Cardiac muscle cell (in vitro differentiated cells and primary cell): ENCODE data around the gene PHOX2B. TPM values are rescaled to one million over a fixed set of nuclear protein-coding genes. Genes with fewer than 3 reads are reported as not detected.

Experiments used
- DNase-seq, 2 donors: peaks; one replicate each; pipeline versions ENCODE4 v3.0.0 to v3.0.0-alpha.2; 2010 to 2017; ENCODE audit warnings: low read depth in 1 of 2, low spot score in 1 of 2
- H3K27ac ChIP-seq: fragments of 200-600 bp; sonication (generic); 2 replicates; pipeline ENCODE4 v1.5.1; 2016
- H3K27me3 ChIP-seq: fragments of 200-600 bp; sonication (generic); 2 replicates; pipeline ENCODE4 v1.6.0; 2016; ENCODE audit warnings: control low read depth
- H3K36me3 ChIP-seq: fragments of 200-600 bp; sonication (generic); 2 replicates; pipeline ENCODE4 v1.5.1; 2016; ENCODE audit warnings: control low read depth
- H3K4me1 ChIP-seq: fragments of 200-600 bp; sonication (generic); 2 replicates; pipeline ENCODE4 v1.8.1; 2017; ENCODE audit warnings: low read depth, mild to moderate bottlenecking, mixed run types
- H3K4me3 ChIP-seq: fragments of 200-600 bp; sonication (generic); 2 replicates; pipeline ENCODE4 v1.5.1; 2016; ENCODE audit warnings: mild to moderate bottlenecking
- H3K9me3 ChIP-seq: fragments of 200-600 bp; sonication (generic); 2 replicates; pipeline ENCODE4 v1.5.1; 2017; ENCODE audit warnings: low read depth, mild to moderate bottlenecking, control low read depth
- CTCF ChIP-seq: IDR thresholded peaks from 2 replicates; pipeline ENCODE4 v1.5.1; 2012; ENCODE audit warnings: low read depth, mild to moderate bottlenecking, low read length
- polyA plus RNA-seq: library from polyadenylated mRNA; unstranded; fragments of >200 nt; fragmentation: Nextera tagmentation; extraction: Ambion mirVana; gene quantifications from 2 replicates; pipeline ENCODE4 v1.2.1, GENCODE V29; 2016
- total RNA-seq: library from RNA; depleted of rRNA; stranded (reverse); fragments of >200 nt; gene quantifications from 2 replicates; pipeline ENCODE4 v1.2.3, GENCODE V29; 2016

PHOX2B gene
- total and polyA plus RNA-seq, 2 experiments from 2014 or later, result not detected

- Histone ChIP-seq H3K27ac (no peak overlapping the region), H3K27me3 (peaks cover 84% of the 10 kb centered on the region), H3K36me3 (no peaks in the 10 kb centered on the region), H3K4me1 (no peaks in the 10 kb centered on the region), H3K4me3 (no peak overlapping the region), H3K9me3 (no peaks in the 10 kb centered on the region)
- TF ChIP-seq CTCF, result no peak
- no peak for DNase-seq
Measured at GRCh38 chr4:41725254-41725653, 23.3 kb downstream of the PHOX2B start.

GRCh38 chr4:41723286-41723685, 25.2 kb downstream of the PHOX2B start:
- Histone ChIP-seq H3K4me1 (no peaks in the 10 kb centered on the region), H3K27me3 (peaks cover 84% of the 10 kb centered on the region), H3K27ac (no peak overlapping the region), H3K9me3 (no peaks in the 10 kb centered on the region), H3K4me3 (no peak overlapping the region), H3K36me3 (no peaks in the 10 kb centered on the region)
- no peak for DNase-seq
- TF ChIP-seq CTCF, result no peak

GRCh38 chr4:41722181-41722580, 26.3 kb downstream of the PHOX2B start:
- H3K27ac ChIP-seq, result no peak overlapping the region
- H3K4me3 ChIP-seq, result no peak overlapping the region
- no peaks in the 10 kb centered on the region for H3K4me1 ChIP-seq
- peaks cover 84% of the 10 kb centered on the region for H3K27me3 ChIP-seq
- TF ChIP-seq CTCF, result no peak
- DNase-seq, result no peak
- H3K36me3 ChIP-seq, result no peaks in the 10 kb centered on the region
- H3K9me3 ChIP-seq, result no peaks in the 10 kb centered on the region

GRCh38 chr4:41719417-41719816, 29.1 kb downstream of the PHOX2B start:
- no peaks in the 10 kb centered on the region for H3K9me3 ChIP-seq
- no peak overlapping the region for H3K27ac ChIP-seq
- no peak for TF ChIP-seq CTCF
- peaks cover 97% of the 10 kb centered on the region for H3K27me3 ChIP-seq
- DNase-seq, result no peak
- no peaks in the 10 kb centered on the region for H3K4me1 ChIP-seq
- no peak overlapping the region for H3K4me3 ChIP-seq
- H3K36me3 ChIP-seq, result no peaks in the 10 kb centered on the region

GRCh38 chr4:41718907-41719306, 29.6 kb downstream of the PHOX2B start:
- peaks cover 97% of the 10 kb centered on the region for H3K27me3 ChIP-seq
- TF ChIP-seq CTCF, result no peak
- no peak for DNase-seq
- no peaks in the 10 kb centered on the region for H3K4me1 ChIP-seq
- no peaks in the 10 kb centered on the region for H3K36me3 ChIP-seq
- H3K9me3 ChIP-seq, result no peaks in the 10 kb centered on the region
- no peak overlapping the region for H3K4me3 ChIP-seq
- no peak overlapping the region for H3K27ac ChIP-seq

- TF ChIP-seq CTCF, result no peak
- no peak for DNase-seq
- H3K27me3 ChIP-seq, result peaks cover 59% of the 10 kb centered on the region
Measured at GRCh38 chr4:41715155-41715554, 33.4 kb downstream of the PHOX2B start.

More at GRCh38 chr4:41715155-41715554, 33.4 kb downstream of the PHOX2B start:
- Histone ChIP-seq H3K27ac (no peak overlapping the region), H3K4me3 (no peak overlapping the region), H3K9me3 (no peaks in the 10 kb centered on the region), H3K4me1 (no peaks in the 10 kb centered on the region), H3K36me3 (no peaks in the 10 kb centered on the region)
